Neural cell (in vitro differentiated cells): ENCODE measurements around the gene KMT2B.

ENCODE experiments used
- CTCF ChIP-seq: fragments of 450-650 bp; IDR thresholded peaks from 2 replicates; pipeline ENCODE4 v1.5.1; 2014; ENCODE audit warnings: antibody characterized with exemption, mild to moderate bottlenecking, moderate library complexity; ENCODE audit not compliant: poor library complexity, severe bottlenecking
- POLR2AphosphoS5 ChIP-seq: IDR thresholded peaks from 2 replicates; pipeline ENCODE4 v1.6.1; 2012
- RAD21 ChIP-seq: fragments of 450-650 bp; conservative IDR thresholded peaks from 2 replicates; pipeline ENCODE4 v1.6.1; 2014; ENCODE audit warnings: antibody characterized with exemption, mild to moderate bottlenecking, moderate library complexity
- REST ChIP-seq: IDR thresholded peaks from 2 replicates; pipeline ENCODE4 v1.6.1; 2012; ENCODE audit warnings: borderline replicate concordance
- SMC3 ChIP-seq: fragments of 450-650 bp; conservative IDR thresholded peaks from 2 replicates; pipeline ENCODE4 v1.6.1; 2014; ENCODE audit warnings: antibody characterized with exemption, mild to moderate bottlenecking, moderate library complexity; ENCODE audit not compliant: poor library complexity

- TF ChIP-seq CTCF (no peak), RAD21 (no peak), SMC3 (no peak), REST (no peak), POLR2AphosphoS5 (no peak)
These were observed 24.4 kb upstream of the KMT2B start for GRCh38 chr19:35693422-35693821.
